Esophagus muscularis mucosa (tissue), 3 donors: Measurements from ENCODE around the gene SSTR5.

Source experiments
- EP300 ChIP-seq: sonication (generic); formaldehyde crosslinking; IDR thresholded peaks from one replicate; pipeline ENCODE4 v1.6.1; 2017; ENCODE audit warnings: antibody characterized with exemption
- TF ChIP-seq, protein P1 (sequence below), 3 experiments: fragments of 200-600 bp in 2 of 3; fragments of 450-650 bp in 1 of 3; sonication (generic) in 2 of 3; IDR thresholded peaks; one replicate each; pipeline ENCODE4 v1.5.1; 2017 to 2019; ENCODE audit warnings: antibody characterized with exemption in 3 of 3, mild to moderate bottlenecking in 2 of 3, moderate library complexity in 1 of 3

DNA sequence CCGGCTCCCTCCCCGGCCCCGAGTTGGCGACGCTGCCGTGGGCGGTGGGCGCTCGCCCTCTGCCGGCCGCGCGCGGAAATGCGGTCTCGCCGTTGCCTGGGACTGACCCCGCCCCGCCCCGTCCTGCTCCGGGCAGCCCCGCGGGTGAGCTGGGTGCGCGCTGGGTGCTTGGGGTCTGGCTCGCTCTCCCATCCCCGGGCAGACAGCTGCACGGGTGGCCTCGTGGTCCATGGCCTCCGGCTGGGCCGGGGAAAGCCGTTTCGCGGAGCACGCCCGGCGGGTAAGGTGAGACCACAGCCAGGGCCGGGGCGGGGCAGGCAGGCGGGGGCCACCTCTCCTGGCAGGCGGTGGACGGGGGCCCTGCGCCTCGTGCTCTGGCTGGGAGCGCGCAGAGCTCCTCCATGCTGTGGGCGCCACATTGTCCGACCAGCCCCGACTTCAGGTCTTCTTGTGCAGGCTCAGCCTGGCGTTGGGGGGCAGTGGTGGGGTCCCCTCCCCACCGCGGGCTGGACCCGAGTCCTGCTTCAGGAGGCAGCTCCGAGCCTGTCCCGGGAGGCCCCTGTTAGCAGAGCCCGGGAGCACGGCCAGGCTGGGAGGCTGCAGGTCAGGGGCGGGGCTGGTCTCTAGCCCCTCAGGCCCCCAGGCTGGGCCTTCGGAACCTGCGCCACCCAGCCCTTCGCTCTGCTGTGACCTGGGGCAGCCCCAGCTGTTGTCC is 30.5 kb downstream of the SSTR5 start:
- TF ChIP-seq, protein P1, sequence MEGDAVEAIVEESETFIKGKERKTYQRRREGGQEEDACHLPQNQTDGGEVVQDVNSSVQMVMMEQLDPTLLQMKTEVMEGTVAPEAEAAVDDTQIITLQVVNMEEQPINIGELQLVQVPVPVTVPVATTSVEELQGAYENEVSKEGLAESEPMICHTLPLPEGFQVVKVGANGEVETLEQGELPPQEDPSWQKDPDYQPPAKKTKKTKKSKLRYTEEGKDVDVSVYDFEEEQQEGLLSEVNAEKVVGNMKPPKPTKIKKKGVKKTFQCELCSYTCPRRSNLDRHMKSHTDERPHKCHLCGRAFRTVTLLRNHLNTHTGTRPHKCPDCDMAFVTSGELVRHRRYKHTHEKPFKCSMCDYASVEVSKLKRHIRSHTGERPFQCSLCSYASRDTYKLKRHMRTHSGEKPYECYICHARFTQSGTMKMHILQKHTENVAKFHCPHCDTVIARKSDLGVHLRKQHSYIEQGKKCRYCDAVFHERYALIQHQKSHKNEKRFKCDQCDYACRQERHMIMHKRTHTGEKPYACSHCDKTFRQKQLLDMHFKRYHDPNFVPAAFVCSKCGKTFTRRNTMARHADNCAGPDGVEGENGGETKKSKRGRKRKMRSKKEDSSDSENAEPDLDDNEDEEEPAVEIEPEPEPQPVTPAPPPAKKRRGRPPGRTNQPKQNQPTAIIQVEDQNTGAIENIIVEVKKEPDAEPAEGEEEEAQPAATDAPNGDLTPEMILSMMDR (IDR thresholded peaks at IDR 0.05): peak; percentile 66 to 74 (median 68)
- TF ChIP-seq EP300: no peak
